Subcutaneous abdominal adipose tissue (tissue), 5 donors: ENCODE data around the gene HOXB2.
A peak's percentile ranks its signal among the peaks of the same experiment; 100 is the strongest.

Source experiments
- H3K27ac ChIP-seq: one replicate; pipeline ENCODE4 v1.7.0; 2013; ENCODE audit warnings: low read depth, mild to moderate bottlenecking, inconsistent platforms, low read length, moderate library complexity
- H3K27me3 ChIP-seq, 5 donors: one replicate each; pipeline ENCODE4 v1.7.0; 2013; ENCODE audit warnings: low read length in 5 of 5, inconsistent platforms in 1 of 5; ENCODE audit not compliant: control insufficient read depth in 5 of 5, insufficient read depth in 4 of 5
- H3K36me3 ChIP-seq, 5 donors: one replicate each; pipeline ENCODE4 v1.7.0; 2013; ENCODE audit warnings: low read length in 5 of 5; ENCODE audit not compliant: control insufficient read depth in 5 of 5, insufficient read depth in 5 of 5
- H3K4me1 ChIP-seq, 5 donors: one replicate each; pipeline ENCODE4 v1.7.0; 2013; ENCODE audit warnings: low read length in 5 of 5, mild to moderate bottlenecking in 3 of 5, moderate library complexity in 1 of 5; ENCODE audit not compliant: control insufficient read depth in 5 of 5, insufficient read depth in 5 of 5
- H3K4me3 ChIP-seq, 5 donors: one replicate each; pipeline ENCODE4 v1.7.0; 2013; ENCODE audit warnings: low read length in 5 of 5, low read depth in 1 of 5
- H3K9ac ChIP-seq, 5 donors: one replicate each; pipeline ENCODE4 v1.7.0; 2013; ENCODE audit warnings: low read length in 5 of 5, mild to moderate bottlenecking in 4 of 5, moderate library complexity in 3 of 5
- H3K9me3 ChIP-seq, 5 donors: one replicate each; pipeline ENCODE4 v1.7.0; 2013; ENCODE audit warnings: low read length in 5 of 5; ENCODE audit not compliant: control insufficient read depth in 5 of 5
- donor health status: healthy.
- donor health status: healthy.
- donor health status: healthy.
- donor health status: healthy.
- donor health status: healthy.

The HOXB2 gene

DNA sequence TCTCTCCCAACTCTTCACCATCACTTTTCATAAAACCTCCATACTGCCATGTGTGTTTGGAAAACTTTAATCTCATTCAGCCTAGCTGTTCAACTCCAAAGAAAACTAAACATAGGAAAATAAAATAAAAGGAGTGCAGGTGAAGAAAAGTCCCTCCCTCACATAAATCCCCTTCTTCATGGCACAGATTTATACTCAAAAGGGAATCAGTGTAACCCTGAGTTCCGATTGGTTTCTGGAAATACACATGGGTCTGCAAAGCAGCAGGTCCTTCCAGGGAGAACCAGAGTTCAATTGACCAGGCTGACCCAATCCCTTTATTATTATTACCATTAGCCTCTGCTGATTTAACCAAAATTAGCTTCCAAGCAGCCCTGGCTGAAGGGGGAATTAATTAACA, 8.9 kb upstream of the HOXB2 start:
- Histone ChIP-seq H3K36me3 (peaks cover 0 to 29% (median 23%) of the 10 kb centered on the region in 5 donors), H3K9ac (peak overlapping the region in 1 of 5 donors; percentile 52), H3K4me3 (peak overlapping the region in 3 of 5 donors; percentile 6 to 48 (median 22)), H3K9me3 (no peaks in the 10 kb centered on the region), H3K4me1 (peaks cover 14 to 67% (median 54%) of the 10 kb centered on the region in 5 donors), H3K27me3 (no peaks in the 10 kb centered on the region), H3K27ac (peak overlapping the region; percentile 79)

DNA sequence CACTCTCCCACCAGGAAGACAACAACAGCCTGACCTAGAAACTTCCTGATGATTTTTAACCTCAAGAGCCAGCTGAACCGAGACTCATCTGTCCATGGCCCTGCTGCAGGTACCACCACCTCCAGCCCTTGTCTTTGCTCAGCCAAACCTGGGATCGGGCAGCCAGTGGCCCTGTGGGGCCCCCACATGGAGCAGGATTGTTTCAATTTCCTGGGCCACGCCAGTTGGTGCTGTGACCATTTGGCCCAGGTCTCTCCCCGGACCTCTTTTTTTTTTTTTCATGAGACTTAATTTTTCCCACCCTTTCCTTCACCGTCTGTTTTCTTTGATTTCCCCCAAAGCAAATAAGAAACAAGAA, 8.3 kb upstream of the HOXB2 start:
- H3K36me3 ChIP-seq: peaks cover 0 to 29% (median 23%) of the 10 kb centered on the region in 5 donors
- peaks cover 14 to 65% (median 55%) of the 10 kb centered on the region in 5 donors for H3K4me1 ChIP-seq
- H3K4me3 ChIP-seq: peak overlapping the region in 2 of 5 donors; percentile 22 to 53
- no peaks in the 10 kb centered on the region for H3K27me3 ChIP-seq
- H3K9me3 ChIP-seq: no peaks in the 10 kb centered on the region
- H3K9ac ChIP-seq: peak overlapping the region in 2 of 5 donors; percentile 19 to 40
- H3K27ac ChIP-seq: peak overlapping the region; percentile 79

DNA sequence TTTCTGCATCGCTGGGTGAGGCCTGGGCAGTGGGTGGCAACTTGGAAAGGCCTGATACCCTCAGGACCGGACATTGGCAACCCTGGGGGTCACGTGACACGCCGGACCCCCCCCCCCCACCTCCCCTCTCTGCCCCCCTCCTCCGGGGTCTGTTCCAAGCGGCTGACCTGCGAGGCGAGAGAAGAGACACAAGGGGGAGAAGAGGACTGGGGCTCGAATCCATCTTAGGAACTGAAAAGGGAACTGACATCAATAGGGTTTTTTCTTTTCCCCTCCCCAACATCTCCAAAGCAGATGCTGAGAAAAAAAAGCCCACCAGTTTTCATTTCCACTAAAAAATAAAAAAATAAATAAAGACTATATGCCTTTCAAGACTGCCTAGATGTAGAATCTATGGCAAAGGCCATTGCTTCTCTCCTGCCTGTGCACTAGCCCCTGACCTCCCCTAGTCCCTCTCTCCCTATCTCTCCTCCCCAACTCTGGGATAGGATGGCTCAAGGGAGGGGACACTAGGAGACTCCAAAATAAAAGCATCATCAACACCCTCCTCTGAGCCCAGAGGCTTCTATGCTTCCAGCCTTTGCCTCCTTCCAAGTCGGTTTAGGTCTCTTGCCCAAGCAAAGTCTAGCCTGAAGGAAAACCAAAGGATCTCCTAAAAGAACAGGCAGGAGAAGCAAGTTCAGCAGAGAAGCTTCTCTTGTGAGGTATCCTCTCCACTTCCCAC, 7.7 kb upstream of the HOXB2 start:
- H3K4me1 ChIP-seq: peaks cover 15 to 67% (median 55%) of the 10 kb centered on the region in 5 donors
- H3K27ac ChIP-seq: peak overlapping the region; percentile 79
- H3K36me3 ChIP-seq: peaks cover 0 to 29% (median 23%) of the 10 kb centered on the region in 5 donors
- peak overlapping the region in 2 of 5 donors; percentile 22 to 53 for H3K4me3 ChIP-seq
- H3K9me3 ChIP-seq: no peaks in the 10 kb centered on the region
- H3K9ac ChIP-seq: peak overlapping the region in 3 of 5 donors; percentile 19 to 47 (median 40)
- no peaks in the 10 kb centered on the region for H3K27me3 ChIP-seq

DNA sequence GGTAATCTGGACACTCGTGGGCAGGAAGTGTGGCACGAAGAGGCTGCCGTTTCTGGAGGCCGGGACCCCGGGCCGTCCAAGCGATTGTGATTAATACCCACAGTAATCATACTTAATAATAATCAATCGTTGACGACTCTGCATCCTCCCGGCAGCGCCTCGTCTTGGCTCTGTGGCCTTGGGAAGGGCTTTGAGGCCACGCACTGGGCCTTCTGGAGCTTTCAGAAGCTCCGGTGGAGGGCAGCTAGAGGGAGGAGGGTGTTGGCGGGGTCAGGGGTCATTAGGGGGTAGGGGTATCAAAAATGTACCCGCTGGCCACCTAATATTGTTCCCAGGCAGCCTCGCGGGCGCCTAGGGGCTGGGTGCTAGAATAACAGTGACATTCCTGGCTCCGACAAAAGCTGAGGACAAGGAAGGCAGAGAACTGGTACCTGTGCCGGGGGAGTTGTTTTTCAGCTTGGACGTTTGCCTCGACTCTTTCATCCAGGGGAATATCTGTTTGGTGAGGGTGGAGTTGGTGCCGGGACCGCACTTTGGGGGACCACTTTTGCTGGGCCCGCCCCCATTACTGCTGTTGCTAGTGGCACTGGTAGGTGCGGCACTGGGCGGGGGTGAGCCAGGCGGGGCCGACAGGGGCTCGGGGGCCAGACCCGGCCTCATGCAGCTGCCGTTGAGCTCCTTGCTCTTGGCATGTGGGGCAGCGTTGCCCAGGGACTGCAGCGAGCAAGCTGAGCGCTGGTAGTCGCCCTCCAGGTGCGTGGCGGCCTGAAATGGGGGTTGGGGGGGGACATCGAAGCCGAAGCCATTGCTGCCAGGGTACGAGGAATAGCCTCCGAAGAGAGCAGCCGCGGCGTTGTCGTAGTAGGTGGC, 6.9 kb upstream of the HOXB2 start:
- H3K4me3 ChIP-seq: no peak overlapping the region
- H3K27ac ChIP-seq: peak overlapping the region; percentile 67
- H3K27me3 ChIP-seq: no peaks in the 10 kb centered on the region
- peaks cover 0 to 29% (median 23%) of the 10 kb centered on the region in 5 donors for H3K36me3 ChIP-seq
- no peaks in the 10 kb centered on the region for H3K9me3 ChIP-seq
- H3K9ac ChIP-seq: no peak overlapping the region
- H3K4me1 ChIP-seq: peaks cover 12 to 67% (median 54%) of the 10 kb centered on the region in 5 donors

DNA sequence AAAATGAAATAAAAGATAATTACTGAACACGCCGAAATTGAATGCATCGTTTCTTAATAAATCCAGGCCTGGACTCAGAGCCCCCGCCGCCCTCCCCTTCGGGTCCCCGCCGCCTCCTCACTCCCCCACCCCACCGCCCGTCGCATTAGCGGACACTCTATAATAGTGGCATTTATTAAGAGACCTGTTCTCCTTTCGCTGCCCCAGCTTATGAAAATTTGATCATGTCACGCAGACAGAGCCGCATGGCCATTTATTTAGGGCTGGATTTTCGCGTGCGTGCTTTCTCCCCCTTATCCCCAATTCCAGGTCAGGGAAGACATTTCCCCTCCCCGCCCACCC, 6.3 kb upstream of the HOXB2 start:
- H3K4me1 ChIP-seq: peaks cover 13 to 66% (median 56%) of the 10 kb centered on the region in 5 donors
- H3K9me3 ChIP-seq: no peaks in the 10 kb centered on the region
- no peaks in the 10 kb centered on the region for H3K27me3 ChIP-seq
- H3K27ac ChIP-seq: no peak overlapping the region
- H3K9ac ChIP-seq: no peak overlapping the region
- peaks cover 0 to 29% (median 23%) of the 10 kb centered on the region in 5 donors for H3K36me3 ChIP-seq
- no peak overlapping the region for H3K4me3 ChIP-seq

DNA sequence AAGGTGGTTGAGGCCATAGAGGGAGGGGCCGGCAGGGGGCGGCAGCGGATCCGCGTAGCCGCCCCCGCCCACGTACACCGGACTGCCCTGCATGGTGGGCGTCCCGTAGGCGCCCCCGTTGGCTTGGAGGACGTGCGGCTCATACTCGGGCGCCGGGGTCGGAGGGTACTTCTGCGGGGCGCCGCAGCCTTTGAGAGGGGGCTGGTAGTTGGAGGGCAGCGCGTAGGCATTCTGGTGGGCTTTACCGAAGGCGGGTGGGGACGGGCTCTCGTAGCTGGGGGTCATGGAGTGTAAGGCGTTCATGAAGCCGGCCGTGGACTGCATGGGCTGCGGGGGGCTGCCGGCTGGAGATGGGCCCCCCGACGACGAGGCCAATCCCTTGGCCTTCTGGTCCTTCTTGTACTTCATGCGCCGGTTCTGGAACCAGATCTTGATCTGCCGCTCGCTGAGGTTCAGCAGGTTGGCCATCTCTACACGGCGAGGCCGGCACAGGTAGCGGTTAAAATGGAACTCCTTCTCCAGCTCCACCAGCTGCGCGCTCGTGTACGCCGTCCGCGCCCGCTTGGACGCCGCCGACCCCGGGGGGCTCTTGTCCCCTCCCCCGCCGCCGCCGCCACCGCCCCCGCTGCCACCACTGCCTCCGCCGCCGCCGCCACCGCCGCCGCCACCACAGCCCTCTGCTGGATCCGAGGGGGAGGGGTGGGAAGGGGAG, 5.7 kb upstream of the HOXB2 start:
- no peaks in the 10 kb centered on the region for H3K27me3 ChIP-seq
- H3K4me1 ChIP-seq: peaks cover 13 to 66% (median 56%) of the 10 kb centered on the region in 5 donors
- no peaks in the 10 kb centered on the region for H3K9me3 ChIP-seq
- peaks cover 0 to 29% (median 23%) of the 10 kb centered on the region in 5 donors for H3K36me3 ChIP-seq
- H3K9ac ChIP-seq: no peak overlapping the region
- H3K27ac ChIP-seq: no peak overlapping the region
- no peak overlapping the region for H3K4me3 ChIP-seq

DNA sequence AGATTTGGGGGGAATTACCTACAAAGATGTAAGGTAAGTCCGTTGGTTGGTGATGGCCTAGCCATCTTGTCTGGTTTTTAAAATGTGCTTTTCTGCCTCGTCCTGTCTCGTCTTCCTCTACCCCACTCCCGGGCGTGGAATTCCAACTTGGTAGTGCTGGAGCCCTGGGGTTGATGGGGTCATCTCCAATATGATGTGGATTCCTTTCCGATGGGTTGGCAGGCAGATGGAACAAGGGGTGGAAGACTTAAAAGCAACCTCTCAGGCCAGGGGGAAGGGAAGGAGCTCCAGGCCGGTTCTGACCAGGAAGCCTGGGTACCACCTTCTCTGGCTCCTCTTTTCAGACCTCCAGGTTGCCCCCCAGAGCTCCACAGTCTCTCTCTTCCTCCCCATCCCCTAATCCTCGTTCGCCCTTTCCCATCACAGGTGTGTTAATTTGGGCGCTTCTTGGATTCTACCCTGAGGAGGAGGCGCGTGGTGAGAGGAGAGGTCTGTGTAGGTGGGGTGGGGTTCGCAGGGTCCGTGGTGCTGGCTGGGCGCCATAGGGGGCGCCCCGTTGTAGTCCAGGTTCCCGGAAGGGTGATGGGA, 5.1 kb upstream of the HOXB2 start:
- H3K9me3 ChIP-seq: no peaks in the 10 kb centered on the region
- no peak overlapping the region for H3K4me3 ChIP-seq
- H3K27ac ChIP-seq: no peak overlapping the region
- no peaks in the 10 kb centered on the region for H3K27me3 ChIP-seq
- H3K4me1 ChIP-seq: peaks cover 16 to 72% (median 62%) of the 10 kb centered on the region in 5 donors
- H3K9ac ChIP-seq: no peak overlapping the region
- H3K36me3 ChIP-seq: peaks cover 0 to 29% (median 23%) of the 10 kb centered on the region in 5 donors

DNA sequence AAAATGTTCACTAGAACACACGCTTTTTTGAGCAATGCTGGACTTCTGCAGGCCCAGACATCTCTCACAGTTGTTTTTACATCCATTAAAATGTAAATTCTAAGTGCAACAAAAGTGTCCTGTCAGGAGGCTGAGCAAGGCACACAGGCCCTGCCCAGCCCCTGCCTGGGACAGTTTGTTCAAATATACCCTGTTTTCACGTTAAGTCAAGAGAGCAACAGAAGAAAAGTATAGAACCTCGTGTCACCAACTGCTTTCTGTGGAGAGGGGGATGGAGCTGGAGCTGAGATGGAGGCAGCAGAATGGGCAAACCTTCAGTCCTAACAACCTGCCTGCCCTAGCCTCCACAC, 4.3 kb upstream of the HOXB2 start:
- Histone ChIP-seq H3K27ac (peak overlapping the region; percentile 95), H3K36me3 (peaks cover 0 to 26% (median 21%) of the 10 kb centered on the region in 5 donors), H3K4me3 (no peak overlapping the region), H3K27me3 (no peaks in the 10 kb centered on the region), H3K9me3 (no peaks in the 10 kb centered on the region), H3K9ac (peak overlapping the region in 1 of 5 donors; percentile 38), H3K4me1 (peaks cover 16 to 67% (median 56%) of the 10 kb centered on the region in 5 donors)

DNA sequence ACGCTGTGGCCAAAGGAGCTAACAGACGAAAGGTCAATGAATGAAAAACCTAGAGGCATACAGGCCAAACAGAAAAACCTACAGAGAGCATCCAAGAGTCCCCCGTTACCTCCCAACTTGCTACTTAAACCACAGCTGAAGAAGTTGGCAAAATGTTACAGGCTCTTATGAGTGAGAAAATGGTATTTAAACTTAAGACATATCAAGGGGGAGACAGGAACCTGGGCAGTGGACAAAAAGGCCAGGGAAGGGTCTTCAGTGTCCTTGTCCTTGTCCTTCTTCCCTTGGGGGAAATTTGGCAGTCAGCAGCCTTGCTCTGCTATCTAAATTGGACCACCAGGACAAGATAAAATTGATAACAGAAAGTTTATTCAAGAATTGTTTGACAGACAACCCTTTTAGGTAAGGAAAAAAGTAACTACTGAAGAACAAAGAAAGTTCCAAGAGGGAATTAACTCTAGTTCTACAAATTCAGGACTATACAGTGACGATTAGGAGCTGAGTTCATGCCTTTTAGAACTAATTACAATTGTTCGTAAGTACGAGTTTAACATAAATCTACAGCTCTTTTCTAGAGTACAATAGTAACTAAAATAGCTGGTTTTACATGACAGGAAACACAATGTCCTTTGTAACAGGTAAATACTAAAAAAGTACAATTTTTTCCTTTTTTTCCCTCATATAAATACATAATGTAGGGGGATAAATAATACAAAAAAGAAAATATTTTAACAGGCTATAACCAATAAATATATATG, 3.8 kb upstream of the HOXB2 start:
- Histone ChIP-seq H3K9me3 (no peaks in the 10 kb centered on the region), H3K27me3 (no peaks in the 10 kb centered on the region), H3K4me3 (peak overlapping the region in 2 of 5 donors; percentile 38 to 80), H3K27ac (peak overlapping the region; percentile 95), H3K9ac (peak overlapping the region in 3 of 5 donors; percentile 30 to 67 (median 58)), H3K4me1 (peaks cover 16 to 61% (median 54%) of the 10 kb centered on the region in 5 donors), H3K36me3 (peaks cover 0 to 26% (median 20%) of the 10 kb centered on the region in 5 donors)
